B cell (primary cell): ENCODE data around the gene PRXL2B. TPM values are rescaled to one million over a fixed set of nuclear protein-coding genes. Genes with fewer than 3 reads are reported as not detected.
A peak's percentile ranks its signal among the peaks of the same experiment; 100 is the strongest.

Source experiments
- ATAC-seq: fragments of 200-7000 bp; cut with Tn5 transposase; one replicate; pipeline ENCODE4 v1.10.0; 2021; ENCODE audit warnings: low read depth, mild to moderate bottlenecking, moderate number of reproducible peaks, moderate library complexity
- CTCF ChIA-PET: fragments of 350-600 bp; sonication (Branson Sonifier 250); formaldehyde crosslinking; loops from one replicate; lab custom pipeline; 2021; ENCODE audit warnings: antibody characterized with exemption, inconsistent platforms; lab: Charles Lee
- POLR2A ChIA-PET: fragments of 350-600 bp; sonication (Branson Sonifier 250); formaldehyde crosslinking; loops from one replicate; lab custom pipeline; 2021; ENCODE audit warnings: antibody characterized with exemption; lab: Charles Lee
- DNase-seq: peaks from one replicate; pipeline ENCODE4 v3.0.0; 2013
- H2AFZ ChIP-seq: 2 replicates; pipeline ENCODE4 v1.6.1; 2012; ENCODE audit warnings: mild to moderate bottlenecking, low read depth, low read length; ENCODE audit not compliant: insufficient read depth, poor library complexity, severe bottlenecking
- H3K27ac ChIP-seq, 2 donors: 1 replicate in 1 of 2; 2 replicates in 1 of 2; pipeline ENCODE4 v1.5.1; 2012 to 2013; ENCODE audit warnings: low read length in 2 of 2, mild to moderate bottlenecking in 2 of 2, moderate library complexity in 1 of 2
- H3K27me3 ChIP-seq, 4 experiments: fragments of 200-600 bp in 1 of 4; sonication (generic) in 1 of 4; replicated peaks in 1 of 4; 1 replicate in 2 of 4; 2 replicates in 2 of 4; pipeline versions ENCODE4 v1.6.1 to v1.7.0; 2013 to 2016; ENCODE audit warnings: low read length in 3 of 4, mild to moderate bottlenecking in 2 of 4, mixed read lengths in 1 of 4, moderate library complexity in 1 of 4; ENCODE audit not compliant: insufficient read depth in 4 of 4, control insufficient read depth in 3 of 4; ENCODE audit errors: control extremely low read depth in 1 of 4
- H3K36me3 ChIP-seq, 2 experiments: replicated peaks in 1 of 2; 1 replicate in 1 of 2; 2 replicates in 1 of 2; pipeline versions ENCODE4 v1.6.1 to v1.7.1; 2013; ENCODE audit warnings: low read length in 1 of 2; ENCODE audit not compliant: insufficient read depth in 2 of 2, control insufficient read depth in 1 of 2; ENCODE audit errors: control extremely low read depth in 1 of 2, extremely low read depth in 1 of 2
- H3K4me1 ChIP-seq, 2 donors: fragments of 200-600 bp in 1 of 2; sonication (generic) in 1 of 2; 1 replicate in 1 of 2; 2 replicates in 1 of 2; pipeline versions ENCODE4 v1.5.1 to v1.6.1; 2013 to 2017; ENCODE audit warnings: low read length in 2 of 2; ENCODE audit not compliant: control insufficient read depth in 2 of 2, insufficient read depth in 2 of 2
- H3K4me2 ChIP-seq: replicated peaks from 2 replicates; pipeline ENCODE3; 2012; ENCODE audit warnings: mild to moderate bottlenecking, low read depth, low read length; ENCODE audit not compliant: poor library complexity, severe bottlenecking
- H3K4me3 ChIP-seq, 5 experiments: fragments of 200-600 bp in 1 of 5; sonication (generic) in 1 of 5; 1 replicate in 3 of 5; 2 replicates in 2 of 5; pipeline versions ENCODE4 v1.5.1 to v1.7.0; 2011 to 2016; ENCODE audit warnings: low read length in 4 of 5, mild to moderate bottlenecking in 4 of 5, low read depth in 2 of 5, control low read depth in 1 of 5, moderate library complexity in 1 of 5; ENCODE audit not compliant: insufficient read depth in 1 of 5; ENCODE audit errors: control extremely low read depth in 1 of 5, extremely low read depth in 1 of 5
- H3K79me2 ChIP-seq: fragments of 200-600 bp; sonication (generic); one replicate; pipeline ENCODE4 v1.6.0; 2016; ENCODE audit warnings: low read length; ENCODE audit not compliant: control insufficient read depth, insufficient read depth
- H3K9ac ChIP-seq: fragments of 200-600 bp; sonication (generic); 2 replicates; pipeline ENCODE4 v1.6.1; 2017; ENCODE audit warnings: mild to moderate bottlenecking, low read length, moderate library complexity
- H3K9me3 ChIP-seq, 3 donors: one replicate each; pipeline versions ENCODE4 v1.6.1 to v1.7.1; 2013; ENCODE audit warnings: low read length in 2 of 3; ENCODE audit not compliant: control insufficient read depth in 2 of 3, insufficient read depth in 1 of 3; ENCODE audit errors: control extremely low read depth in 1 of 3
- H4K20me1 ChIP-seq: 2 replicates; pipeline ENCODE4 v1.6.0; 2012; ENCODE audit warnings: mild to moderate bottlenecking, low read length; ENCODE audit not compliant: insufficient read depth, control insufficient read depth, poor library complexity, severe bottlenecking
- H3K27ac Mint-ChIP-seq: one replicate; pipeline ENCODE4 v1.8.0; 2021; ENCODE audit warnings: mixed read lengths
- H3K27me3 Mint-ChIP-seq: one replicate; pipeline ENCODE4 v1.8.0; 2021; ENCODE audit warnings: mixed read lengths
- H3K4me1 Mint-ChIP-seq: one replicate; pipeline ENCODE4 v1.8.0; 2021; ENCODE audit warnings: mixed read lengths
- H3K4me3 Mint-ChIP-seq: one replicate; pipeline ENCODE4 v1.8.0; 2021; ENCODE audit warnings: mixed read lengths
- H3K9me3 Mint-ChIP-seq: one replicate; pipeline ENCODE4 v1.8.0; 2022; ENCODE audit warnings: mixed read lengths; ENCODE audit not compliant: insufficient read depth
- CTCF ChIP-seq: fragments of 200-600 bp; IDR thresholded peaks from one replicate; pipeline ENCODE4 v1.8.0; 2022; ENCODE audit warnings: antibody characterized with exemption, mild to moderate bottlenecking
- EZH2 ChIP-seq: IDR thresholded peaks from 2 replicates; pipeline ENCODE4 v1.6.1; 2012; ENCODE audit warnings: borderline replicate concordance, low read depth, mild to moderate bottlenecking, moderate library complexity, low read length; ENCODE audit not compliant: insufficient read depth, poor library complexity, severe bottlenecking
- WGBS: methylation state at CpG from one replicate; pipeline ENCODE4 v1.1.5; 2013; ENCODE audit warnings: missing lambda C conversion rate; ENCODE audit not compliant: insufficient coverage; 5-methylcytosine and 5-hydroxymethylcytosine counted together
- intact Hi-C: fragments of 100-400 bp; cut with micrococcal nuclease; formaldehyde crosslinking; loops from one replicate; pipeline ENCODE4 v1.10.0; 2022
- polyA plus RNA-seq: library from polyadenylated mRNA; depleted of rRNA; stranded (reverse); fragments of >200 nt; gene quantifications from 2 replicates; pipeline ENCODE4 v1.2.3, GENCODE V29; 2012
- total RNA-seq, 2 donors: library from RNA; stranded (reverse); fragments of 120-200 nt in 1 of 2; gene quantifications; 1 replicate in 1 of 2; 2 replicates in 1 of 2; pipeline versions ENCODE4 v1.2.3 to v1.2.4, GENCODE V29; 2013 to 2022

PRXL2B gene
- total and polyA plus RNA-seq, 2 donors (not counting 1 experiment from before 2014, with no cell fraction given), result 13.0 to 27.0 TPM

- ATAC-seq (peak; percentile 6), DNase-seq (no peak)
- peak overlapping the region; percentile 67 for H3K9ac ChIP-seq
- peaks cover 7% of the 10 kb centered on the region for H4K20me1 ChIP-seq
- peak overlapping the region; percentile 4 for H2AFZ ChIP-seq
- no peaks in the 10 kb centered on the region for H3K9me3 ChIP-seq
- intact Hi-C loops, result loop anchor here (1.0 to 5.0 kb wide), 9 partner anchors 9 to 415 kb away; partner anchors contain the start of genes FAAP20, MORN1, PANK4 and RER1
- H3K27ac Mint-ChIP-seq, result peak overlapping the region; percentile 98
- H3K4me3 Mint-ChIP-seq, result peak overlapping the region; percentile 92
- H3K27ac ChIP-seq, result peak overlapping the region; percentile 99 to 100
- peaks cover 0 to 4% (median 0%) of the 10 kb centered on the region in 4 experiments for H3K27me3 ChIP-seq
- POLR2A ChIA-PET, result interaction anchor here (0.5 to 6.1 kb wide), 17 partner anchors 8 to 352 kb away, joined by 3 to 88 read pairs (median 7); partner anchors contain the start of genes FAAP20, HES5, MORN1 and PANK4
- H3K4me2 ChIP-seq, result peak overlapping the region; percentile 82
- no peaks in the 10 kb centered on the region for H3K36me3 ChIP-seq
- no peak for TF ChIP-seq CTCF
- no peak for TF ChIP-seq EZH2
- peak overlapping the region; percentile 61 to 89 (median 75) for H3K4me3 ChIP-seq
- H3K4me1 ChIP-seq, result peaks cover 33 to 47% of the 10 kb centered on the region in 2 donors
- peaks cover 35% of the 10 kb centered on the region for H3K4me1 Mint-ChIP-seq
- no peaks in the 10 kb centered on the region for H3K79me2 ChIP-seq
- H3K27me3 Mint-ChIP-seq, result no peaks in the 10 kb centered on the region
- no peaks in the 10 kb centered on the region for H3K9me3 Mint-ChIP-seq
- 16% methylated on average over 21 of the region's 27 CpGs for WGBS
- CTCF ChIA-PET, result interaction anchor here (0.9 to 4.9 kb wide), 17 partner anchors 9 to 355 kb away, joined by 3 to 55 read pairs (median 5); partner anchors contain the start of genes FAAP20, HES5, PANK4 and PEX10
These were observed 39.1 kb upstream of the PRXL2B start for GRCh38 chr1:2547210-2548067.
